ENCODE results near the gene ONECUT3.

GRCh38 chr19:1754018-1754635, 821 bp downstream of the ONECUT3 start:
- TF ChIP-seq, protein P1, sequence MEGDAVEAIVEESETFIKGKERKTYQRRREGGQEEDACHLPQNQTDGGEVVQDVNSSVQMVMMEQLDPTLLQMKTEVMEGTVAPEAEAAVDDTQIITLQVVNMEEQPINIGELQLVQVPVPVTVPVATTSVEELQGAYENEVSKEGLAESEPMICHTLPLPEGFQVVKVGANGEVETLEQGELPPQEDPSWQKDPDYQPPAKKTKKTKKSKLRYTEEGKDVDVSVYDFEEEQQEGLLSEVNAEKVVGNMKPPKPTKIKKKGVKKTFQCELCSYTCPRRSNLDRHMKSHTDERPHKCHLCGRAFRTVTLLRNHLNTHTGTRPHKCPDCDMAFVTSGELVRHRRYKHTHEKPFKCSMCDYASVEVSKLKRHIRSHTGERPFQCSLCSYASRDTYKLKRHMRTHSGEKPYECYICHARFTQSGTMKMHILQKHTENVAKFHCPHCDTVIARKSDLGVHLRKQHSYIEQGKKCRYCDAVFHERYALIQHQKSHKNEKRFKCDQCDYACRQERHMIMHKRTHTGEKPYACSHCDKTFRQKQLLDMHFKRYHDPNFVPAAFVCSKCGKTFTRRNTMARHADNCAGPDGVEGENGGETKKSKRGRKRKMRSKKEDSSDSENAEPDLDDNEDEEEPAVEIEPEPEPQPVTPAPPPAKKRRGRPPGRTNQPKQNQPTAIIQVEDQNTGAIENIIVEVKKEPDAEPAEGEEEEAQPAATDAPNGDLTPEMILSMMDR (IDR thresholded peaks at IDR 0.05) = no peak
- TF ChIP-seq POLR2A (IDR thresholded peaks at IDR 0.05) (no peak), POLR2AphosphoS5 (IDR thresholded peaks at IDR 0.05) (no peak)
